Endothelial cell (in vitro differentiated cells): ENCODE results near the gene CCDC142. TPM values are rescaled to one million over a fixed set of nuclear protein-coding genes. Genes with fewer than 3 reads are reported as not detected.

Source experiments
- DNase-seq: peaks from one replicate; pipeline ENCODE4 v3.0.0; 2021; ENCODE audit warnings: low spot score
- H3K27ac Mint-ChIP-seq: one replicate; pipeline ENCODE4 v1.8.0; 2021; ENCODE audit warnings: mixed read lengths, inconsistent platforms; ENCODE audit not compliant: unreplicated experiment
- H3K27me3 Mint-ChIP-seq: one replicate; pipeline ENCODE4 v1.8.0; 2021; ENCODE audit warnings: mild to moderate bottlenecking, moderate library complexity, mixed read lengths, inconsistent platforms; ENCODE audit not compliant: unreplicated experiment
- H3K36me3 Mint-ChIP-seq: one replicate; pipeline ENCODE4 v1.8.0; 2021; ENCODE audit warnings: mild to moderate bottlenecking, low read depth, mixed read lengths, inconsistent platforms; ENCODE audit not compliant: unreplicated experiment
- H3K4me1 Mint-ChIP-seq: one replicate; pipeline ENCODE4 v1.8.0; 2021; ENCODE audit warnings: mild to moderate bottlenecking, mixed read lengths, inconsistent platforms; ENCODE audit not compliant: unreplicated experiment
- H3K4me3 Mint-ChIP-seq: one replicate; pipeline ENCODE4 v1.8.0; 2021; ENCODE audit warnings: mild to moderate bottlenecking, mixed read lengths, inconsistent platforms; ENCODE audit not compliant: unreplicated experiment
- H3K9me3 Mint-ChIP-seq: one replicate; pipeline ENCODE4 v1.8.0; 2021; ENCODE audit warnings: mixed read lengths, inconsistent platforms; ENCODE audit not compliant: unreplicated experiment
- long read RNA-seq: library from polyadenylated mRNA; unstranded; transcript quantifications from one replicate; pipeline ENCODE4 v2.0.0, GENCODE V29; 2020; ENCODE audit not compliant: unreplicated experiment
- total RNA-seq: library from RNA; stranded (reverse); fragmentation: NEBNext Ultra II Directional; extraction: Animal tissue kit (Norgen Biotek cat#: 25700); gene quantifications from one replicate; pipeline ENCODE4 v1.2.1, GENCODE V29; 2021; ENCODE audit not compliant: unreplicated experiment
- TF ChIP-seq, protein P1 (sequence below): fragments of 200-600 bp; sonication (generic); IDR thresholded peaks from one replicate; pipeline ENCODE4 v1.5.0; 2021; ENCODE audit warnings: antibody characterized with exemption; ENCODE audit not compliant: unreplicated experiment

Gene CCDC142, protein sequence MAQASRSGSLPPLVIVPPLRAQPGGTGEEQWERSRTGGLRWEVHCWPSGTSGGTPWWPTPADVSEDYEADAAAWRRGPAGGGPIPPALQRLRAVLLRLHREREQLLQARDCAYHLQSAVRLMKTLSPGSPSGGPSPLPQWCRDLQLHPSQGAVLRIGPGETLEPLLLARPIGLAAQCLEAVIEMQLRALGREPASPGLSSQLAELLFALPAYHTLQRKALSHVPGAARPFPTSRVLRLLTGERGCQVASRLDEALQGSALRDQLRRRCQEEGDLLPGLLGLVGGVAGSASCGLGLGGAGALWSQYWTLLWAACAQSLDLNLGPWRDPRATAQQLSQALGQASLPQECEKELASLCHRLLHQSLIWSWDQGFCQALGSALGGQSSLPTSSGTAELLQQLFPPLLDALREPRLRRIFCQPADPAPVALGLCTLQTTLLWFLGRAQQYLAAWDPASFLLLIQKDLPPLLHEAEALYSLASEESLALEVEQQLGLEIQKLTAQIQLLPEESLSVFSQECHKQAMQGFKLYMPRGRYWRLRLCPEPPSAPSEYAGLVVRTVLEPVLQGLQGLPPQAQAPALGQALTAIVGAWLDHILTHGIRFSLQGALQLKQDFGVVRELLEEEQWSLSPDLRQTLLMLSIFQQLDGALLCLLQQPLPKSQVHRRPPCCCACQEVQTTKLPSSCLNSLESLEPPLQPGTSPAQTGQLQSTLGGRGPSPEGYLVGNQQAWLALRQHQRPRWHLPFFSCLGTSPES
- total RNA-seq: 20.7 TPM
- long read RNA-seq, partial matches to known transcripts: 1 of 8 reads
- long read RNA-seq, other reads (novel, unspliced or antisense): 4 of 8 reads

GRCh38 chr2:74482801-74483674, at the start of gene CCDC142, which contains the start of gene TTC31:
Gene CCDC142, minus strand, starts transcription at chr2:74482998. Its CDS starts 161 bp downstream, at chr2:74482837.
Gene TTC31, plus strand, starts transcription at chr2:74483081. Its CDS starts 15 bp downstream, at chr2:74483096.
- Mint-ChIP-seq H3K4me1 (peaks cover 15% of the 10 kb centered on the region), H3K36me3 (no peaks in the 10 kb centered on the region), H3K27ac (peak within 1 kb of the TSS; percentile 94), H3K4me3 (peak within 1 kb of the TSS; percentile 98), H3K27me3 (peaks cover 4% of the 10 kb centered on the region), H3K9me3 (no peaks in the 10 kb centered on the region)
- peak; percentile 93 for DNase-seq
- TF ChIP-seq, protein P1, sequence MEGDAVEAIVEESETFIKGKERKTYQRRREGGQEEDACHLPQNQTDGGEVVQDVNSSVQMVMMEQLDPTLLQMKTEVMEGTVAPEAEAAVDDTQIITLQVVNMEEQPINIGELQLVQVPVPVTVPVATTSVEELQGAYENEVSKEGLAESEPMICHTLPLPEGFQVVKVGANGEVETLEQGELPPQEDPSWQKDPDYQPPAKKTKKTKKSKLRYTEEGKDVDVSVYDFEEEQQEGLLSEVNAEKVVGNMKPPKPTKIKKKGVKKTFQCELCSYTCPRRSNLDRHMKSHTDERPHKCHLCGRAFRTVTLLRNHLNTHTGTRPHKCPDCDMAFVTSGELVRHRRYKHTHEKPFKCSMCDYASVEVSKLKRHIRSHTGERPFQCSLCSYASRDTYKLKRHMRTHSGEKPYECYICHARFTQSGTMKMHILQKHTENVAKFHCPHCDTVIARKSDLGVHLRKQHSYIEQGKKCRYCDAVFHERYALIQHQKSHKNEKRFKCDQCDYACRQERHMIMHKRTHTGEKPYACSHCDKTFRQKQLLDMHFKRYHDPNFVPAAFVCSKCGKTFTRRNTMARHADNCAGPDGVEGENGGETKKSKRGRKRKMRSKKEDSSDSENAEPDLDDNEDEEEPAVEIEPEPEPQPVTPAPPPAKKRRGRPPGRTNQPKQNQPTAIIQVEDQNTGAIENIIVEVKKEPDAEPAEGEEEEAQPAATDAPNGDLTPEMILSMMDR: peak; percentile 48

GRCh38 chr2:74532222-74532621, 49.4 kb upstream of the CCDC142 start:
- no peak overlapping the region for H3K4me3 Mint-ChIP-seq
- H3K27me3 Mint-ChIP-seq: peaks cover 12% of the 10 kb centered on the region
- H3K36me3 Mint-ChIP-seq: peaks cover 28% of the 10 kb centered on the region

DNA sequence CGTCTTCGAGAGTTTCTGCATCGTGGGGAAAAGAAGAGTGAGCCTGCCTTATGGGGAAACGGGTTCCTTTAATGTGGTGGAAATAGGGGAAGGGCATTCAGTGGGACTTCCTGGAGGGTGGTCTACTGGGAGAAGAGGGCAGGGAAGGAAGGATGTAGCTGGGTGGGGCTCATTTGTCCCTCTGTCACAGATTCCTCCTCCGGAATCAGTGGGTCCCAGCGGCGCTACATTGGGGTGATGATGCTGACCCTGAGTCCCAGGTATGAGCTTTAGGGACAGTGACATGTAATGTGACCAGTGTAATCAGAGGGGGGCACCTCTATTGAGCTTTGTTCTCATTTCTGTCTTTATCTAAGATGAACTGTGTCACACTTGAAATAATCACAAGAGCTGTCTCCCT, 48.9 kb upstream of the CCDC142 start:
- no peak for DNase-seq
- Mint-ChIP-seq H3K27ac (peak overlapping the region; percentile 25), H3K9me3 (no peaks in the 10 kb centered on the region), H3K27me3 (peaks cover 12% of the 10 kb centered on the region), H3K4me3 (peak overlapping the region; percentile 62), H3K4me1 (peaks cover 18% of the 10 kb centered on the region), H3K36me3 (peaks cover 33% of the 10 kb centered on the region)
- TF ChIP-seq, protein P1: no peak

More at GRCh38 chr2:74532222-74532621, 49.4 kb upstream of the CCDC142 start:
- Mint-ChIP-seq H3K9me3 (no peaks in the 10 kb centered on the region), H3K4me1 (peaks cover 18% of the 10 kb centered on the region), H3K27ac (peak overlapping the region; percentile 2)
- TF ChIP-seq, protein P1: no peak
- DNase-seq: no peak

DNA sequence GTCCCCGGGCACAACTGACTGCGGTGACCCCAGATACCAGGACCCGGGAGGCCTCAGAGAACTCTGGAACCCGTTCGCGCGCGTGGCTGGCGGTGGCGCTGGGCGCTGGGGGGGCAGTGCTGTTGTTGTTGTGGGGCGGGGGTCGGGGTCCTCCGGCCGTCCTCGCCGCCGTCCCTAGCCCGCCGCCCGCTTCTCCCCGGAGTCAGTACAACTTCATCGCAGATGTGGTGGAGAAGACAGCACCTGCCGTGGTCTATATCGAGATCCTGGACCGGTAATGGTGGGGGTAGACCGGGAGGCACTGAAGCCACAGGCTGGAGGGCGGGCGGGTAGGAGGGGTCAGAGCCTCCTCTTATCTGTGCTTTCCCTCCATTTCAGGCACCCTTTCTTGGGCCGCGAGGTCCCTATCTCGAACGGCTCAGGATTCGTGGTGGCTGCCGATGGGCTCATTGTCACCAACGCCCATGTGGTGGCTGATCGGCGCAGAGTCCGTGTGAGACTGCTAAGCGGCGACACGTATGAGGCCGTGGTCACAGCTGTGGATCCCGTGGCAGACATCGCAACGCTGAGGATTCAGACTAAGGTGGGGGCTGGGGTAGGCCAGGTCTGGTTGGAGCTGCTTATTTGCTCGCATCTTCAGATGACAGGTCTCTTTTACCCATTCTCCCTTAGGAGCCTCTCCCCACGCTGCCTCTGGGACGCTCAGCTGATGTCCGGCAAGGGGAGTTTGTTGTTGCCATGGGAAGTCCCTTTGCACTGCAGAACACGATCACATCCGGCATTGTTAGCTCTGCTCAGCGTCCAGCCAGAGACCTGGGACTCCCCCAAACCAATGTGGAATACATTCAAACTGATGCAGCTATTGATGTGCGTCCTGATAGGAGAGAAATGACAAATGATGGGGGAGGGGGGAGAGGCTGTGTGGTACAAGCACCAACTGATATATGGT, 47.7 kb upstream of the CCDC142 start:
- peak overlapping the region; percentile 48 for H3K27ac Mint-ChIP-seq
- peak; percentile 29 for DNase-seq
- TF ChIP-seq, protein P1: no peak
- H3K4me3 Mint-ChIP-seq: peak overlapping the region; percentile 87
- H3K4me1 Mint-ChIP-seq: peaks cover 26% of the 10 kb centered on the region
- peaks cover 39% of the 10 kb centered on the region for H3K36me3 Mint-ChIP-seq
- H3K27me3 Mint-ChIP-seq: peaks cover 12% of the 10 kb centered on the region
- no peaks in the 10 kb centered on the region for H3K9me3 Mint-ChIP-seq
